Neural cell (in vitro differentiated cells): Measurements from ENCODE around the gene SP140L.

Experiments
- CTCF ChIP-seq: fragments of 450-650 bp; IDR thresholded peaks from 2 replicates; pipeline ENCODE4 v1.5.1; 2014; ENCODE audit warnings: antibody characterized with exemption, mild to moderate bottlenecking, moderate library complexity; ENCODE audit not compliant: poor library complexity, severe bottlenecking
- EP300 ChIP-seq: fragments of 450-650 bp; conservative IDR thresholded peaks from 2 replicates; pipeline ENCODE4 v1.6.1; 2014; ENCODE audit warnings: antibody characterized with exemption, mild to moderate bottlenecking, moderate library complexity; ENCODE audit not compliant: poor library complexity, severe bottlenecking
- POLR2AphosphoS5 ChIP-seq: IDR thresholded peaks from 2 replicates; pipeline ENCODE4 v1.6.1; 2012

- TF ChIP-seq CTCF (no peak), EP300 (no peak), POLR2AphosphoS5 (no peak)
These were observed 6.0 kb upstream of the SP140L start for GRCh38 chr2:230321031-230321430.
